ENCODE data around the gene LDAH.
"Not testable (repeated sequence)": the region's sequence is repeated elsewhere in the genome, so short reads cannot be mapped to it uniquely, and the experiment has no call there.

Gene LDAH

DNA sequence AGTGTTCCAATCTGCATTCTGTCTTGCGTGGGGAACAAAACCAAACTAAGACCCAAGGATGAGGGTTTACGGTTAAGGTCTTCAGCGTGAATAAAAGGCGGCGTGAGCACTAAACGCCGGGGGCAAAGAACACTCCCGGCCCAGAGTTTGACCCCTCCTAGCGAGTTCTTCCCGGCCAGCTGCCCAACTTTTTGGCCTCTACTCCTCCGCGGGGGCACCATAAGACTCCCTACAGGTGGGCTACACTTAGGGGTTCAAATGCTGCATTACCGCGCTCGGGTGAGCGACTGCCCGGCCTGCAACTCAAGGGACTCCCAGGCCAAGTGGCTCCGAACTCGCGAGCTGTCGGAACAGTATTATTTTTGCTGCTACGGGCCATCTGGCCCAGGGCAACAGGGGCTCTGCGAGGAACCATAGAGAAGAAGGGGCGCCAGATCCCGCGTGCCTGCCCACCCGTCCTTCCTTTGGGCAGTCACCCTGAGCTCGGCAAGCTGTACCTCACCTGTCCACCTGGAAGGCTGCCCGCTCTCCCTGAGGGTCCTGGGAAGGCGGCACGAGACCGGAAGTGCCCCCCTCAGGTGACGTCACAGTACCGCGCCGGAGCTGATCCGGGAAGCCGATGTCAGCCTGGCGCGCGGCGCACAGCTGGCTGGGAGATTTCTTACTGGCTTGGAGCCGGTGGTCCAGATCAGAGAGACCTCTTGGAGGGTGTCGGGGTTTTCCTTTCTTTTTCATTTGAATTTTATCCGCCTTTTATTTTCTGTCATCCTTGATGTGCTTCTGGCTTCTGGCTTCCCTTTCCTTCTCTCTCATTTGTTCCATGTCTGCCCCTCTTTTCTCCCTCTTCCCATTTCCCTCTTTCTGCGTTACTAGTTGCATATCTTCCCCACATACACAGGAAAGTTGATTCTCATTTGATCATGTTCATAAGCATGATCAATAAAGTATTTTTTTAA, at the start of gene LDAH:
TSS of gene LDAH (minus strand) at position 567 of the 956 bp plus-strand sequence. CDS start 21,638 bp downstream, outside the sequence.
- DNase-seq: peak; percentile 62

DNA sequence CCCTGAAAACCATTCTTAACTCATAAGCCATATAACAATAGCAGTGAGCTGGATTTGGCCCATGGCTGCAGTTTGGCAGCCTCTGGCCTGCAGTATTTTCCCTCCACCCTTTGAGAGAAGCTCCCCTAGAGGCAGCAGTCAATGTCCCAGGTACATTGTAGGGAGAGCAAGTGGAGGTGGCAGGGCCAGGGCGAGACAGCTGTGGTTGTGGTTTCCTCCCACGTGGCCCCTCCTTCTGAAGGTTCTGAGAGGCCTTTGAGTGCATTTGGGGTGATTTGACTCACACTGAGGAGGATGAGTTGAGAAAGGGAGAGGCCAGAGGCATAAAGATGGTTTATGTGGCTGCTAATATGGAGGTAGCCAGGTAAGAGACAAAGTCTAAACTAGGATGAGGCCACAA, 45.5 kb upstream of the LDAH start:
- no peak for DNase-seq

- DNase-seq: no peak
Measured at GRCh38 chr2:20862850-20863249, 39.9 kb upstream of the LDAH start.

DNA sequence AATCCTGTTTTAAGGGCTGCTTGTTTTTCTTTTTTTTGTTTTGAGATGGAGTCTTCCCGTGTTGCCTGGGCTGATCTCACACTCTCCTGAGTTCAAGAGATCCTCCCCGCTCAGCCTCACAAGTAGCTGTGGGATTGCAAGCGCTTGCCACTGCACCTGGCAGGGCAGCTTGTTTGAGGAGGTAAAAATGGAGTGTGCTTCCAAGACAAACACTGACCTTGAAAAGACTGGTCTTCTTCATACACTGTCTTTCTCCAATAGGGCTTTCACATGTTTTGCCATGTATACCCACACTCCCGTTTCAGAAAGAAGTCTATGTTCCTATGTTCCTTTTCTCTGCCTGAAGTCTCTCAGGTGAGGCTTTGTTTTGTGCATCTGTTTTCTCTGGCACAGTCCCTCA, 32.6 kb upstream of the LDAH start:
- no peak for DNase-seq

GRCh38 chr2:20852670-20853069, 29.8 kb upstream of the LDAH start:
- DNase-seq: no peak

DNA sequence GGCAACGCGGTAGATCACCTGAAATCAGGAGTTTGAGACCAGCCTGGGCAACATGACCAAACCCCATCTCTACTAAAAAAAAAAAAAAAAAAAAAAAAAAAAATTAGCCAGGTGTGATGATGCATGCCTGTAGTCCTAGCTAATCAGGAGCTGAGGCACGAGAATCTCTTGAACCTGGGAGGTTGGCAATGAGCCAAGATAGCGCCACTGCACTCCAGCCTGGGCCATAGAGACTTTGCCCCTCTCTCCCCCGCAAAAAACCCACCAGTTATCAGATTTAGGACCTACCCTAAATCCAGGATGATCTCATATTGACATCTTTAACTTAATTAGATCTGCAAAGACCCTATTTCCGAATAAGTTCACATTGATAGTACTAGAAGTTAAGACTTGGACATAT, 29.2 kb upstream of the LDAH start:
- DNase-seq: no peak

- DNase-seq: no peak
Measured at GRCh38 chr2:20844246-20844645, 21.3 kb upstream of the LDAH start.

DNA sequence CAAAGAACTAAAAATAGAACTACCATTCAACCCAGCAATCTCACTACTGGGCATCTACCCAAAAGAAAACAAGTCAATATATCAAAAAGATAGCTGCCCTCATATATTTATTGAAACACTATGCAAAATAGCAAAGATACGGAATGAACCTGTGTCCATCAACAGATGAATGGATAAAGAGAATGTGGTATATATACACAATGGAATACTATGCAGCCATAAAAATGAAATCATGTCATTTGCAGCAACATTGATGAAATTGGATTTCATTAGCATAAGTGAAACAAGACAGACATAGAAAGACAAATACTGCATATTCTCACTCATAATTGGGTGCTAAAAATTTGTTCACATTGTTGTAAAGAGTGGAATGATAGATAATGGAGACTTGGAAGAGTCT, 16.2 kb upstream of the LDAH start:
- no peak for DNase-seq

- DNase-seq: no peak
Measured at GRCh38 chr2:20838016-20838415, 15.1 kb upstream of the LDAH start.

DNA sequence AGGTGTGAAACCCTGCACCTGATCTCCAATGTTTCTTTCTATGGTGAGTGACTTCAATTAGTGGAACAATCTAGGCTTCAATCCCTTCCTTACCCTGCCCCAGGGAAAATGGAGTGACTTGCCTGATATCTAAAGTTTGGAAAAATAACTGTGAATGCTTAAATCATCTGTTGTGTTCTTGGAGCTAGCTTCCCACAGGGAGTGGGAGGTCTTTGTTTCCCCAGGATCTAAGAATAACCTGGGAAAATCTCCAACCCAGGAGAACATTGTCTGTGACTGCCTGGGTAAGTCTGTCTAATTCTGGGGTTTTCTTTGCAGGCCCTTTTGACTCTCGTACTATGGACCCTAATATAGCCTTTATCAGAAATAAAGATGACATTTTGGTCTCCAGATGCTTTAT, 13.6 kb upstream of the LDAH start:
- DNase-seq: no peak

DNA sequence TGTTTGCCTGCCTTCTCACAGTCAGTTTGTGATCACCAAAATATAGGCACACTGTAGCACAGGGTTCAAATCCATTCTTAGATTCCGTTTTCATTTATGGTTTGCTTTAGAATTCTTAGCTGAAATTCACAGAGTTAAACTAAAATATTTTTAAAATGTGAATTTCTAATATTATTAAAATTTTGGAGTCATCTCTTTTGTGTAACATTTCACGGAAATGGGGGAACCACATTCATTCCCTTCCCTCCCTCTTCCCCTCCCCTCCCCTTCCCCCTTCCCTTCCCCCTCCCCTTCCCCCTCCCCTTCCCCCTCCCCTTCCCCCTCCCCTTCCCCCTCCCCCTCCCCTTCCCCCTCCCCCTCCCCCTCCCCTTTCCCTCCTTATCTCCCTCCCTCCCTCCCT, 11.4 kb upstream of the LDAH start:
- DNase-seq: no peak

DNA sequence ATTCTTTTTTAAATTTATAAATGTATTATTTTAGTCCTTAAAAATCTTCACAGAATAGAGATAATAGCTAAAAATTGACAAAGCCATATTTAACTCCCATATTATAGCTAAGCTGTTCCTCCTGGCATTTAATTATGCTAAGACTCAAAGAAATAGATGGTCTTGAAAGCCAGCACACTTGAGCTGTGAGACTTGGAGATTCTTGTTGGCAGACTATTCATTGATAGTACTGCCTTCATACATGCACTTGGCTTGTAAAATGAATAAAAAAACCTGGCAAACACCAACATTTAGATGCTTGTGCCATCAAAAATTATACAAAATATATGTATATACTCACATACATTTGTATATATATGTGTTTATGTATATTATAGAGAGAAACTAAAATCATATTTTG, 9.7 kb upstream of the LDAH start:
- DNase-seq: no peak

- DNase-seq: no peak
Measured at GRCh38 chr2:20829861-20830260, 7.0 kb upstream of the LDAH start.

DNA sequence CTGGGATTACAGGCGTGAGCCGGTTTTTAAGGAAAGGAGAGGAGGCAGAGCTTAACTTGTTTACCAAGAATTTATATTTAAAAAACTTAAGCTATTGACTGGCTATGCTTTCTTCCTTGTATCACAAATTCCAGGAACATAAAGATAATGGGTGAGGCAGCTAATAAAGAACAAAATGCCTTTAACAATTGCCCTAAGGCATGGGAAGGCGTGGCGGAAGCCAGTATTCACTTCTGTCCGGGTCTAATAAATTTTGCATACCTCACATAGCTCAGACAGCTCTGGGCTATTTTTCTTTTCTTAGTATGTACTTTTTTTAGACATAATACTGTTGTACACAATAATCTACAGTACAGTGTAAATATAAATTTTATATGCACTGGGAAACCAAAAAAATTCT, 1.0 kb upstream of the LDAH start:
- DNase-seq: no peak

DNA sequence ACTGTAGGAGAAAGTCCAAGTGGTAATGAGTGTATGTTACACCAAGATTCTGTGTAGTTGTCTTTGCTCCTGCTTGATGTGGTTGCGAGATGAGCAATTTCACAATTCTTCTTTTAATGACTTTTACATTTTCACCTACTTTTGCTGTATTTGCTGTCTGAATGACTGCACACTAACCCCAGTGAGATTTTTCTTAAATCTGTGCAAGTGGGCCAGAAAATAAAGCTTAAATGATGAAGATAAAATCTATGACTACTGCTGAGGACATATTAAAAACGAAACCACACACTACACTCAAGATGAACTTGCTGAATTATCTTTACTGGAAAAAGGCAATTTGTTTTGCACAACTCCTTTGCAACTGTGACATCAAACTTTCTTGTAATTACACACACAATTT, 4.1 kb downstream of the LDAH start:
- DNase-seq: no peak

- DNase-seq: no peak
Measured at GRCh38 chr2:20815216-20815615, 7.7 kb downstream of the LDAH start.

DNA sequence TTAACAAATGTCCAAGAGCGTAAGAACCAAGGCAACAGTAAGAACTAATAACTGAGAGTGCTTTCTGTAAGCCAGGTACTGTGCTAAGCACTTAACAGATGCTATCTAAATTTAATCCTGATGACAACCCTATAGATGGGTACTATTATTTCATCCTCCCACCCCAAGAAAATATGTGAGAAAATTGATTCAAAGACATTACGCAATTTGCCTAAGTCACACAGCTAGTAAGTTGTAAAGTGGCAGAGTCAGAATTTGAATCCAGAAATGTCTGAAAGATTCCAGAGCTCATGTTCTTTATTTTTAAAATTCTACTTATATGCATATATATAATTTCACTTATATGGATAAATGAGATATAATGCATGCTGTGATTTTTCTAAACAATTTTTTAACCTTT, 10.1 kb downstream of the LDAH start:
- DNase-seq: no peak

- DNase-seq: no peak
Measured at GRCh38 chr2:20806286-20806685, 16.6 kb downstream of the LDAH start.

- DNase-seq: no peak
Measured at GRCh38 chr2:20803974-20804373, 18.9 kb downstream of the LDAH start.

DNA sequence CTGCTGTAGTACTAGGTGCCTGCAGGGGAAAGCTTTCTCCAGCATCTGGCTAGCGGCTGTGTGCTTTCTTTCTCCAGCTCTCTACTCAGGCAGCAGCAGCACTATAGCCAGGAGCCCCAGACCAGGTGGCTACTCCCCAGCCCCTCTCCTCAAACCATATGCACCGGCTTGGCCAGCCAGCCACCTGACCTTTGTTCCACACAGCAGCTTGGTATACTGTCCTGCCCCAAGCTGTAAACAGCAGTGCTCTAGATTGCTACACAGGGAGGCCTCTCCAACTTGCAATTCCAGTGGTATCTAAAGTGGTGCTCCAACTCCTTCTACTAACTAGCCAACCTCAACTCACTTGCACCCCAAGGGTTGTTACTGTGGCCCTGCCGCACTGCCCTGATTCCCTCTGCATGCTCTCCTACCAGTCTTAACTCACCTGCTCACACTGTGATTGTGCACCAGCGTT, 19.6 kb downstream of the LDAH start:
- no peak for DNase-seq

GRCh38 chr2:20797096-20797495, 25.8 kb downstream of the LDAH start:
- DNase-seq: no peak

- peak; percentile 21 for DNase-seq
Measured at GRCh38 chr2:20796374-20796791, 26.5 kb downstream of the LDAH start.

- DNase-seq: not testable (repeated sequence)
Measured at GRCh38 chr2:20793944-20794343, 29.0 kb downstream of the LDAH start.

DNA sequence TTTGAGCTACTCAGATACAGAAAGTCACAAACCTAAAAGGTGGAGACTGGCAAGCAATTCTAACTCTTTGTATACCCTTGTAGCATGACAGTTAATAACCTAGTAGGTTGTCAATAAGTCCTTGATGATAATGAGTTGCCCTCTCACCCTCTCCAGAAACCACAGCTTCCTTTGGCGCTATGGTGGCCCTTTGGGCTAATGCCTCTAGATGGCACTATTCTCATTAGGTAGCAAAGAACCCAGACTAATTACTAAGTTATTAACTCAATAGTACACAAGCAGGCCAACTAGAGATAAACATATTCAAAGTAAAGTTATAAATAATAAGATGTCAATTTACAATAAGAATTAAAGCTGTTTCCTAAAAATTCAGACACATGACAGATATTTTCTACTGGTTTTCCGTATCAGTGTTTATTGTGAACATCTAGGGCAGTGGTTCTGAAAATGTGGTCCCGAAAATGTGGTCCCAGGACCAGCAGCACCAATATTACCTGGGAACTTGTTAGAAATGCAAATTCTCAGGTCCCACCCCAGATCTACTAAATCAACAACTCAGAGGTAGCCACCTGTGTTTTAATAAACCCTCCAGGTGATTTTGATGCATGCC, 41.1 kb downstream of the LDAH start:
- DNase-seq: no peak
